Natural killer cell (primary cell): ENCODE data around the gene CHN1. TPM values are rescaled to one million over a fixed set of nuclear protein-coding genes. Genes with fewer than 3 reads are reported as not detected.

ENCODE experiments used
- ATAC-seq, 3 donors: fragments of 150-1000 bp in 2 of 3; fragments of 200-7000 bp in 1 of 3; cut with Tn5 transposase; 1 replicate in 1 of 3; 2 replicates in 2 of 3; pipeline ENCODE4 v1.10.0; 2021; ENCODE audit warnings: mild to moderate bottlenecking in 2 of 3, moderate library complexity in 2 of 3
- DNase-seq, 2 donors: peaks; one replicate each; pipeline versions ENCODE4 v3.0.0 to v3.0.0-alpha.2; 2013 to 2021; ENCODE audit warnings: mixed read lengths in 1 of 2
- H3K27ac ChIP-seq: one replicate; pipeline ENCODE4 v1.5.1; 2013; ENCODE audit warnings: mild to moderate bottlenecking, low read length
- H3K27me3 ChIP-seq: one replicate; pipeline ENCODE4 v1.6.1; 2013; ENCODE audit warnings: low read length; ENCODE audit not compliant: control insufficient read depth, insufficient read depth
- H3K36me3 ChIP-seq: one replicate; pipeline ENCODE4 v1.6.1; 2013; ENCODE audit warnings: low read length; ENCODE audit not compliant: control insufficient read depth, insufficient read depth
- H3K4me1 ChIP-seq: one replicate; pipeline ENCODE4 v1.6.1; 2013; ENCODE audit warnings: low read length; ENCODE audit not compliant: control insufficient read depth, insufficient read depth
- H3K4me3 ChIP-seq: one replicate; pipeline ENCODE4 v1.5.1; 2013; ENCODE audit warnings: low read length
- H3K9me3 ChIP-seq: one replicate; pipeline ENCODE4 v1.6.1; 2013; ENCODE audit warnings: low read length; ENCODE audit not compliant: control insufficient read depth, insufficient read depth
- H3K27ac Mint-ChIP-seq, 2 donors: one replicate each; pipeline ENCODE4 v1.8.0; 2022; ENCODE audit warnings: mild to moderate bottlenecking in 2 of 2, mixed read lengths in 2 of 2, moderate library complexity in 1 of 2
- H3K27me3 Mint-ChIP-seq, 2 donors: one replicate each; pipeline ENCODE4 v1.8.0; 2022; ENCODE audit warnings: low read depth in 2 of 2, mixed read lengths in 2 of 2
- H3K36me3 Mint-ChIP-seq: one replicate; pipeline ENCODE4 v1.8.0; 2022; ENCODE audit warnings: mixed read lengths
- H3K4me1 Mint-ChIP-seq, 2 donors: one replicate each; pipeline ENCODE4 v1.8.0; 2022; ENCODE audit warnings: mixed read lengths in 2 of 2
- H3K4me3 Mint-ChIP-seq: one replicate; pipeline ENCODE4 v1.8.0; 2022; ENCODE audit warnings: mild to moderate bottlenecking, moderate library complexity, mixed read lengths
- H3K9me3 Mint-ChIP-seq, 2 donors: one replicate each; pipeline ENCODE4 v1.8.0; 2022; ENCODE audit warnings: mixed read lengths in 2 of 2
- CTCF ChIP-seq: fragments of 200-600 bp; IDR thresholded peaks from one replicate; pipeline ENCODE4 v1.8.0; 2022; ENCODE audit warnings: antibody characterized with exemption
- WGBS: methylation state at CpG from one replicate; pipeline ENCODE4 v1.1.7; 2013; ENCODE audit warnings: missing lambda C conversion rate; ENCODE audit not compliant: insufficient coverage; 5-methylcytosine and 5-hydroxymethylcytosine counted together
- intact Hi-C: fragments of 100-400 bp; cut with micrococcal nuclease; formaldehyde crosslinking; loops from one replicate; pipeline ENCODE4 v1.14.2; 2022
- total RNA-seq, 4 donors: library from RNA; stranded (reverse); fragments of 120-200 nt in 1 of 4; gene quantifications; one replicate each; pipeline versions ENCODE4 v1.2.3 to v1.2.4, GENCODE V29; 2013 to 2022

CHN1 gene
- total RNA-seq, 3 donors from 2014 or later (not counting 1 experiment from before 2014, with no cell fraction given) = 0.80 to 1.7 (median 0.88) TPM

GRCh38 chr2:174761837-174762236 is 243.3 kb downstream of the CHN1 start:
- no peak overlapping the region for H3K4me3 Mint-ChIP-seq
- no peaks in the 10 kb centered on the region for H3K4me1 Mint-ChIP-seq
- DNase-seq = no peak
- H3K9me3 ChIP-seq = no peaks in the 10 kb centered on the region
- H3K27me3 ChIP-seq = no peaks in the 10 kb centered on the region
- no peaks in the 10 kb centered on the region for H3K9me3 Mint-ChIP-seq
- no peak overlapping the region for H3K27ac Mint-ChIP-seq
- H3K4me1 ChIP-seq = no peaks in the 10 kb centered on the region
- peaks cover 12 to 15% of the 10 kb centered on the region in 2 donors for H3K27me3 Mint-ChIP-seq
- intact Hi-C loops = no loop called here
- no peak for ATAC-seq
- H3K36me3 Mint-ChIP-seq = no peaks in the 10 kb centered on the region
- no peak for TF ChIP-seq CTCF
- H3K27ac ChIP-seq = no peak overlapping the region
- H3K36me3 ChIP-seq = no peaks in the 10 kb centered on the region
- H3K4me3 ChIP-seq = no peak overlapping the region

- no peaks in the 10 kb centered on the region for H3K36me3 ChIP-seq
- no peak for DNase-seq
- H3K9me3 ChIP-seq = no peaks in the 10 kb centered on the region
- Mint-ChIP-seq H3K36me3 (no peaks in the 10 kb centered on the region), H3K4me3 (no peak overlapping the region), H3K4me1 (no peaks in the 10 kb centered on the region), H3K27ac (no peak overlapping the region), H3K9me3 (no peaks in the 10 kb centered on the region), H3K27me3 (peaks cover 9 to 11% of the 10 kb centered on the region in 2 donors)
- no peak for ATAC-seq
- H3K4me3 ChIP-seq = no peak overlapping the region
- H3K27me3 ChIP-seq = no peaks in the 10 kb centered on the region
- H3K4me1 ChIP-seq = no peaks in the 10 kb centered on the region
- TF ChIP-seq CTCF = no peak
- WGBS = 96% methylated on average over 5 of the region's 5 CpGs
- intact Hi-C loops = no loop called here
- no peak overlapping the region for H3K27ac ChIP-seq
Measured at GRCh38 chr2:174760845-174761473, 244.2 kb downstream of the CHN1 start.

GRCh38 chr2:174759381-174760065 is 245.7 kb downstream of the CHN1 start:
- Histone ChIP-seq H3K4me3 (no peak overlapping the region), H3K36me3 (no peaks in the 10 kb centered on the region), H3K27ac (no peak overlapping the region), H3K9me3 (no peaks in the 10 kb centered on the region), H3K27me3 (no peaks in the 10 kb centered on the region), H3K4me1 (no peaks in the 10 kb centered on the region)
- DNase-seq (no peak), ATAC-seq (no peak)
- Mint-ChIP-seq H3K4me3 (no peak overlapping the region), H3K27me3 (peaks cover 7 to 10% of the 10 kb centered on the region in 2 donors), H3K36me3 (no peaks in the 10 kb centered on the region), H3K9me3 (no peaks in the 10 kb centered on the region), H3K4me1 (no peaks in the 10 kb centered on the region), H3K27ac (no peak overlapping the region)
- 68% methylated on average over 11 of the region's 11 CpGs for WGBS
- intact Hi-C loops = loop anchor here (10.0 kb wide), 1 partner anchor 235 kb away; no protein-coding TSS in a partner anchor
- no peak for TF ChIP-seq CTCF
